ENCODE measurements around the gene DPYSL3.

The DPYSL3 gene

DNA sequence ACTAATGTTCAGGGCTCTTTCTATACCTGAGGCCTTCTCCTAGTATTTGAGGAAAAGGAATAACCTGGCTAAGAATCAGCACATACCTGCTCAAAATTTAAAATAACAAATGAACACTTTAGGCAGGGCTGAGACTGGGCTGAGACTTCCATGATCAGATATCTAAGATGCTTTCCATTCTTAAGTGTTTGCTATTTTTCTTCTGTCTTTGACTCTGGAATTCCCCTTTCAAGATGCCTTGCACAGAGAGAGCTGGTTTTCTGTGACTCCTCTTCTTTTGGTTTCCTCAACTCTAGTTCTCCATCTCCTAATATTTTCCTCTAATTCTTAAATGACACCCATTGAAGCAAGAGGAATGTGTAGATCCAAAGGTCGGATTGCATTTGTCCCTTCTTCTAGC, 61.1 kb downstream of the DPYSL3 start:
- DNase-seq (ENCODE audit: extremely low read depth, low read depth): no peak

GRCh38 chr5:147446523-147446922, 63.3 kb downstream of the DPYSL3 start:
- DNase-seq (ENCODE audit: extremely low read depth, low read depth): no peak
- TF ChIP-seq, protein P1, sequence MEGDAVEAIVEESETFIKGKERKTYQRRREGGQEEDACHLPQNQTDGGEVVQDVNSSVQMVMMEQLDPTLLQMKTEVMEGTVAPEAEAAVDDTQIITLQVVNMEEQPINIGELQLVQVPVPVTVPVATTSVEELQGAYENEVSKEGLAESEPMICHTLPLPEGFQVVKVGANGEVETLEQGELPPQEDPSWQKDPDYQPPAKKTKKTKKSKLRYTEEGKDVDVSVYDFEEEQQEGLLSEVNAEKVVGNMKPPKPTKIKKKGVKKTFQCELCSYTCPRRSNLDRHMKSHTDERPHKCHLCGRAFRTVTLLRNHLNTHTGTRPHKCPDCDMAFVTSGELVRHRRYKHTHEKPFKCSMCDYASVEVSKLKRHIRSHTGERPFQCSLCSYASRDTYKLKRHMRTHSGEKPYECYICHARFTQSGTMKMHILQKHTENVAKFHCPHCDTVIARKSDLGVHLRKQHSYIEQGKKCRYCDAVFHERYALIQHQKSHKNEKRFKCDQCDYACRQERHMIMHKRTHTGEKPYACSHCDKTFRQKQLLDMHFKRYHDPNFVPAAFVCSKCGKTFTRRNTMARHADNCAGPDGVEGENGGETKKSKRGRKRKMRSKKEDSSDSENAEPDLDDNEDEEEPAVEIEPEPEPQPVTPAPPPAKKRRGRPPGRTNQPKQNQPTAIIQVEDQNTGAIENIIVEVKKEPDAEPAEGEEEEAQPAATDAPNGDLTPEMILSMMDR (IDR thresholded peaks at IDR 0.05; ENCODE audit: low read depth, low read length): no peak

More for the DNA sequence above, 61.1 kb downstream of the DPYSL3 start:
- TF ChIP-seq, protein P1 (IDR thresholded peaks at IDR 0.05; ENCODE audit: low read depth, low read length): no peak

DNA sequence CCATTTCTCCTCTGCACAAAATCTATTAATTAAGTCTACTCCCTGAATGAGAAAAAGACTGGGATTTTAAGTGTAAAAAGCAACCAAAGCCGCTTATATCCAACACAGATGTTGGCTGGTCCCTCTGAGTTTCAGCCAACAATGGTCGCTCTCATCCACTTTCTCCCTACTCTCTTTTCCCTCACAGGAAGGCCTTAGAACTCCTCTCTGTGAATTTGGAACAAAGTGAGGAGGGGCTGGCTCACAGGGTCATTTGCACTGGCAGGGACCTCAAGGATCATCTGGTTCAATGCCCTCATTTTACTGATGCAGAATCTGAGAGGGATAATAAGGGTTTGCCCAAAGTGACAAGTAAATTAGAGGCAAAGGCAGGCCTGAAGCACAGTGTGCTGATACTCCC, 64.0 kb downstream of the DPYSL3 start:
- TF ChIP-seq, protein P1 (IDR thresholded peaks at IDR 0.05; ENCODE audit: low read depth, low read length): no peak
- no peak for DNase-seq (ENCODE audit: extremely low read depth, low read depth)

- TF ChIP-seq, protein P1 (IDR thresholded peaks at IDR 0.05; ENCODE audit: low read depth, low read length): no peak
- DNase-seq (ENCODE audit: extremely low read depth, low read depth): no peak
Measured at GRCh38 chr5:147445090-147445489, 64.8 kb downstream of the DPYSL3 start.

GRCh38 chr5:147442224-147442623, 67.6 kb downstream of the DPYSL3 start:
- no peak for DNase-seq (ENCODE audit: extremely low read depth, low read depth)
- TF ChIP-seq, protein P1 (IDR thresholded peaks at IDR 0.05; ENCODE audit: low read depth, low read length): no peak

GRCh38 chr5:147441191-147441695, 68.6 kb downstream of the DPYSL3 start:
- TF ChIP-seq, protein P1 (IDR thresholded peaks at IDR 0.05; ENCODE audit: low read depth, low read length): no peak
- DNase-seq (ENCODE audit: extremely low read depth, low read depth): no peak

- TF ChIP-seq, protein P1 (IDR thresholded peaks at IDR 0.05; ENCODE audit: low read depth, low read length): no peak
- no peak for DNase-seq (ENCODE audit: extremely low read depth, low read depth)
Measured at GRCh38 chr5:147439254-147439653, 70.6 kb downstream of the DPYSL3 start.

Measured in AG09319 (cell line).